GM21423 (cell line): ENCODE results near the gene KLHL3.

Experiments used
- ATAC-seq: cut with Tn5 transposase; IDR thresholded peaks from one replicate; pipeline ENCODE4 v1.9.1; 2021; ENCODE audit warnings: mild to moderate bottlenecking, moderate library complexity; ENCODE audit not compliant: unreplicated experiment

The KLHL3 gene

DNA sequence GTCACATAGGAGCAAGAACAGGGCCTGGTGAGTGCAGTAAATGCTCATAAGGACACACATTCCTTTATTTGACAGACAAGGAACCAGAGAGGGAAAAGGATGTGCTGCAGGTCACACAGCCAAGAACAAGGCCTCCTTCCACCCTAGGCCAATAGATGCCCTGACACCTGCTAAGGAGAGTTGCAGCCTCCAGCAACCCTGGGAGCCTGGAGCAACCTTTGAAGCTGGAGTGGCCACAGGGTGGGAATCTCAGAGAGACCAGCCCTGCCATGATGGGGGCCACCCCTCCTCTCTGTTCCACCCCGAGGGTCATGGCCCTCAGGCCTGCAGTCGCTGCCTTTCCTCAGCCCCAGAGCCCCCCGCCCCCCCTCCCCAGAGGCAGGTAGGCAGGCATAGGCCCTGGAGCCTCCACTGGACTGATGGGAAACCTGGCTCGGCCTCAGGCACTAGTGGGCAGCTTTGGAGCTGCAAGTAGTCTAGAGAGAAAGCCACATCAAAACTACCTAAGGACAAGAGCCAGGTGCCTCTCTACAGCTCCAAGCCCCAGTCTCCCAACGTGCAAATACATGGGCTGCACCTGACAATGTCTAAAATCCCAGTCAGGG is 120.6 kb downstream of the KLHL3 start:
- no peak for ATAC-seq

- peak; percentile 40 for ATAC-seq
Measured at GRCh38 chr5:137613554-137614265, 122.2 kb downstream of the KLHL3 start.

- ATAC-seq = no peak
Measured at GRCh38 chr5:137612576-137612975, 123.3 kb downstream of the KLHL3 start.

- ATAC-seq = no peak
Measured at GRCh38 chr5:137611794-137612435, 124.0 kb downstream of the KLHL3 start.

- ATAC-seq = no peak
Measured at GRCh38 chr5:137611011-137611580, 124.8 kb downstream of the KLHL3 start.

- no peak for ATAC-seq
Measured at GRCh38 chr5:137610598-137610997, 125.3 kb downstream of the KLHL3 start.

DNA sequence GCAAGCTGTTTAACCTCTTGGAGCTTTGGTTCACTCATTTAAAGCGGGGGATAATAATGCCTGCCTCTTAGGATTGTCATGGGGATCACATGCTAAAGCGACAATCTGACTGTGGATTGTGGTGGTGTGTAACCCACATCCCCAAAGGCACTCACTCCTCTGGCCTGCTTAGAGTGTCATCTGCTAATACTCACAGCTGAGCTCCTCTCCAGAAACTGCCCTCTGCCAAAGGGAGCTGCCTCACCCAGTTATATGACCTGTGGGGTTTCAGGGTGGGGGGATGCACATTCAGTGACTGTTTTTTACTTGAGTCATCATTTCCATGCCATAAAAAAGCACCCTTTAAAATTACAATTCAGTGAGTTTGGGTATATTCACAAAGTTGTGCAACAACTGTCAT is 126.8 kb downstream of the KLHL3 start:
- no peak for ATAC-seq

DNA sequence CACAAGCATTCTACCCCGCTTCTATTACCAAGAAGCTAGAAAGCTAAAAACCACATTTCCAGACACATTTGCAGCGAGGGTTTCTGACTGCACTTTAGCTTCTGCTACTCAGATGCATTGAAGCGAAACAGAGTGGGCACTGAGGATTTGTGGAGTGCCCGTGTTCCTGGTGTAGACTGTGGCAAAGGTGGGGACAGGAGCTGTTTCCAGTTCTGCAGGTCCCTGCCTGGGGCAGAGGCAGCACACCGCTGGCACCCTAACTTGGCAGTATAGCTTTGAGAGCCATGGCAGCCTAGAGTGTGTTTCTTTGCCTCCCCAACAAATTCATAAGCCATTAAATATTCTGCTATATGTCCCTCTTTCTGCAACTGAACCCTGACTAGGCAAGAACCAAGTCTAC is 128.1 kb downstream of the KLHL3 start:
- no peak for ATAC-seq

DNA sequence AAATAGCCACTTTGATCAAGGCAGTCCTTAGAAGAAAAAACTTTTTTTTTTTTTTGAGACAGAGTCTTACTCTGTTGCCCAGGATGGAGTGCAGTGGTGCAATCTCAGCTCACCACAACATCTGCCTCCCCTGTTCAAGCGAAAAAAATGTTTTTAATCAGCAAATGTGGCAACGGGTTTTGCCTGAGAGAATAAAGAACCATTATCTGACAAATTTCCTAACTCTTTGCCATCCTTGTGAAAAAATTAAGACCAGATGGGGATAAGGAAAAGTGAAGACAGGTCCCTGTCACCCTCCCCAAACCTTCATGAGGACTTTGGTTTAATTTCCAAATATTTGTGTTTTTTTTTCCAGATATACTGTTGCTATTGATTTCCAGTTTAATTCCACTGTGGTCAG is 129.5 kb downstream of the KLHL3 start:
- no peak for ATAC-seq

DNA sequence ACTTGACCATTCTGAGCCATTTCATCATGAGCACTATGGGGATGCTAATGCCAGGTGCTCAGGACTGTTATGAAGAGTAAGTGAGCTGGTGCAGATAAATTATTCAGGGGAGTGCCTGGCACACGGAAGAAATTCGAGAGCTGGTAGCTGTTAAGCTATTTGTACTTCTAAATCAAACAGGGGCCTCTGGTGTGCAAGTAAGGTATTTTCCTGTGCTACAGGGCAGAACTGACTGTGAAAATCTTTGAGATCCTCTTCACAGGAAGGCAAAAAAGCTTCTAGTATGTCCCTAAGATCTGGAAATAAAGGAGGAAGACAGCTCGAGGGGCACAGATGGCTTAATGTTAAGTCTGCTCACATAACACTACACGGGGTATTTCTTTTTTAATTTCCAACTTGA is 130.5 kb downstream of the KLHL3 start:
- no peak for ATAC-seq

DNA sequence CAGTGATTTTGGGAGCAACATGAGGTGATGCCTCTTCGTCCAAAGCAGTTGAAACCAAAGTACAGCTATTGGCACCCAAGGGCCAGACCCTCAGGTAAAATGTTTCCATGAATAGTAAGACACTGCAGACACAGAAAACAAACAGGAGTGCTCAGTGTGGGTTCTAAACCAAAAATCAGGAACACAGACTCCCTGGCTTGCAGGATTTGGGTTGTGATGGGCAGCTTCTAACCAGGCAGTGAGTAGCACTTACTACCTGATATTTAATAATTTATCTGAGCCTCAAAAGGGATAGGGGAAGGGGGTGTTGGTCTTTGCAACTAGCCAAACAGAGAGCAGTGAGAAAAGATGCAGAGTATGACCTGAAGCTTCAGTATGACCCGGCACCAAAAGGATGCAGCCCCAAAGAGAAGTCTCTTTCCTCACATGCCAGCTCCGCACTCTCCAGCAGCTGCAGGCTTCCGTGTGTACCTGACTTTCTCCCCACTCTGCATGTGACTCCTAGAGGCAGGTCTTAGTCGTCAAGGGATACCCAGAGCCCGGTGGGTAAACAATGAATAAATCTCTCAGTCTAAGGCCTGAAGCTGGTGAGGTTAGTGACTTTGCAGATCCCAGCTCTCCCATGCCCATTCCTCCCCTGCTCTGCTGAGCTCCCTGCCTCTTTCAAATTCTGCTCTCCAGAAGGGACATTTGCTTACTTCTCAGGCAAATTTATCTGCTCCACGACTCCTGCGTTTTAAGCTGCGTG is 131.4 kb downstream of the KLHL3 start:
- no peak for ATAC-seq

GRCh38 chr5:137603891-137604290 is 132.0 kb downstream of the KLHL3 start:
- no peak for ATAC-seq

- no peak for ATAC-seq
Measured at GRCh38 chr5:137603356-137603755, 132.5 kb downstream of the KLHL3 start.

DNA sequence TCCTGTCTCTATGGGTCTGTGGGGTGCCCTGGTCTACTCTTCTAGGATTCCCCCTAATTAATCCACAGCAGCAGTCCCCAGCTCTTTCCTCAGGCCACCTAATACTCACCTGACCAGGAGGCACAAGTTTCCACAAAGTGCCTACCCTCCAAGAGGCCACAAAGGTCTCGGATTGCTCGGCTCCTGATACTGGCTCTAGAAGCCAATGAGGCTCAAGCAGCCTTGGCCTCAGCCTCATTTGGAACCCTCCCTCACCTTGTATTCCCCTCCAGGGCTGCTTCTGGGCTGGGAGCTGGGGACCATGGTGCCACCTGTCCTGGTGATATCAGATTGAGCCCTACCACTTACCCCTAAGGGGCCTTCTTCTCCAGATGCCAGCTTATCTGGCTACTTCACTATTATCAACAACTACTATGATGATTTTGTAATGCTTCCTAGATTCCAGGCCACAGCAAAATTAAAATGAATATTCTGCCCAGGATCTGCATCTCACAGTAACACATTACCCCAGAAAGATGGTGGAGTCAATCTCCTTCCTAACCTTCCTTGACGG is 133.1 kb downstream of the KLHL3 start:
- ATAC-seq = no peak

GRCh38 chr5:137600721-137601360 is 135.0 kb downstream of the KLHL3 start:
- no peak for ATAC-seq

DNA sequence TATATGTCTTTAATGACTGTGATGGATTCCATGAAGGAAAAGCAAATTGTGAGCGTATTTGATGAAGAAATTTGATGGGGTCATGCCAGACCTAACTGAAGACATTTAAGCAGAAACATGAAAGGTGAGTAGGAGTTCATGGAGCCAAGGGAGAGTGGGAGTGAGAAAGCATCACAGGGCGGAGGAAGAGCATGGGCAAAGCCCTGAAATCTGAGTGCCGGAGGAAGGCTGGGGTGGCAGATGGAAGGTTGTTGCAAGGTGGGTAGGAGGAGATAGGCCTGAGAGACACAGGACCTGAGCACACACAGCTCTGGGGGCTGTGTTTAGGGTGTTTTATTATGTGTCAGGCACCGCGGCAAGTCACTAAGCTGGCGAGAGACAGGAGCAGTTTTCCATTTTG is 136.4 kb downstream of the KLHL3 start:
- no peak for ATAC-seq

DNA sequence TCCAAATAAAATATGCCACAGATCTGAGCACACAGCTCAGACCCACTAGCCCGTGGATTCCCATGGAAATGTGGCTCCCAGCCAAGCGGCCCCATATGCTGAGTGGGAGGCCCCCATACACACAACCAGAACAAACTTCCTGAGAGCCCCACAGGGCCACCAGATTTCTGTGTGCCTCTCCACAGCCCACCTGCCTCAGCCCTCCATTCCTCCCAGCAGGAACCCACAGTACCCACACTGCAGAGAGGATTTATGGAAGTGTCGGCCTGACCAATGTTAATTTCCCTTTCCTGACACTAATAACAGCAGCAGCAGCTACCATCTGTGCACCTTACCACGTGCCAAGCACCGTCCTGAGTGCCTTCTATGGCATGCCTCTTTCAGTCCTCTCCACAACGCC is 137.5 kb downstream of the KLHL3 start:
- no peak for ATAC-seq

DNA sequence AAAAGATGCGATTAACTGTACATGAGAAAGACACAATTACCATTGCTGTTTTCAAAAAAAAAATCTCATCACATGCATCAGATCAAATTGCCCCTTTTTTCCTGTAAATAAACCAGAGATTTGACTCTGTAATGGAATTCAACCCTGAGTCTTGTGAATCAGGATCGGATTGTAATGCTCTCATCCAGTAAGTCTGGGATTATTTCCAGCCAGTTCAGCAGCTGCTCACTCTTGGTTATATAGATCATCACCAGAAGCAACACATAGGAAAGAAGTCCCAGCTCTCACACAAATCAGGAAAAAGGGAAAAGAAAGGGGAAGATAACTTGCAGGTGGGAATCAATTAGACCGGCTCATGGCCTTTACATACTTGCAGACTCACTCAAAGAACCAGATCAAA is 138.9 kb downstream of the KLHL3 start:
- ATAC-seq = no peak

- no peak for ATAC-seq
Measured at GRCh38 chr5:137595396-137596079, 140.4 kb downstream of the KLHL3 start.

DNA sequence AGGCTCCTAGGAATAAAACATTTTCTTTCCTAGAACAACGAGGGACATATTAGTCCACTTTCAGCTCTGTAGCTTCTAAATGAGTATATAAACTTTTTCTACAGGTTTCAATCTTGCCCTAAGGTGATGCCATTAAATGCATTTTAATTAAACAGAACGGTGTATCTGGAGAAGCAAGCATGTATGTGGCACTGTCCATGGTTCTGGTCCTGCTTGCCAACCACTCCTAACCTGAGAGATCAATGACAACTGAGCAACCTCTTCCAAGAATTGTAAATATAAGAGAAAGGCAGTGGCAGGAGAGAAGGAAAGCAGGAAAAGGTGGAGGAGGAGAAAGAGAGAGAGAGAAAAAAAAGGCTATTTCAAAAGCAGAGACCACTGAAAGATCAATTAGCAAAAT is 141.2 kb downstream of the KLHL3 start:
- no peak for ATAC-seq
